SK-N-SH treated with all-trans-retinoic acid at 6 μM for 48 hours (cell line): ENCODE measurements around the gene PID1.

Experiments used
- ARNTL ChIP-seq: fragments of 450-650 bp; formaldehyde crosslinking; IDR thresholded peaks from 2 replicates; pipeline ENCODE4 v1.5.0; 2020; ENCODE audit warnings: low read depth, mild to moderate bottlenecking, moderate library complexity, borderline replicate concordance
- BACH2 ChIP-seq: fragments of 250-450 bp; sonication (Bioruptor Pico); IDR thresholded peaks from 2 replicates; pipeline ENCODE4 v1.9.0; 2021; ENCODE audit warnings: mild to moderate bottlenecking, borderline replicate concordance
- GLIS3 ChIP-seq: fragments of 250-450 bp; sonication (Bioruptor Pico); IDR thresholded peaks from 2 replicates; pipeline ENCODE4 v1.5.0; 2020; ENCODE audit warnings: mild to moderate bottlenecking, moderate library complexity
- RARB ChIP-seq: fragments of 250-450 bp; sonication (Bioruptor Pico); IDR thresholded peaks from 2 replicates; pipeline ENCODE4 v1.8.0; 2021; ENCODE audit warnings: mild to moderate bottlenecking, moderate library complexity
- TOX ChIP-seq: fragments of 250-450 bp; sonication (Bioruptor Pico); IDR thresholded peaks from 2 replicates; pipeline ENCODE4 v1.8.0; 2021; ENCODE audit warnings: mild to moderate bottlenecking, moderate library complexity, borderline replicate concordance
- ZFP3 ChIP-seq: fragments of 250-450 bp; sonication (Bioruptor Pico); IDR thresholded peaks from 2 replicates; pipeline ENCODE4 v1.5.0; 2020; ENCODE audit warnings: mild to moderate bottlenecking, moderate library complexity
- ZFP30 ChIP-seq: fragments of 450-650 bp; formaldehyde crosslinking; IDR thresholded peaks from 2 replicates; pipeline ENCODE4 v1.5.0; 2022; ENCODE audit warnings: mild to moderate bottlenecking, moderate library complexity
- ZNF565 ChIP-seq: fragments of 450-650 bp; formaldehyde crosslinking; conservative IDR thresholded peaks from 2 replicates; pipeline ENCODE4 v1.5.0; 2020; ENCODE audit warnings: low read depth, mild to moderate bottlenecking, moderate library complexity
- ZNF70 ChIP-seq: fragments of 450-650 bp; formaldehyde crosslinking; IDR thresholded peaks from 2 replicates; pipeline ENCODE4 v1.5.0; 2020; ENCODE audit warnings: mild to moderate bottlenecking, moderate library complexity
- TF ChIP-seq, protein P1 (sequence below): fragments of 250-450 bp; sonication (Bioruptor Pico); IDR thresholded peaks from 2 replicates; pipeline ENCODE4 v1.5.0; 2020; ENCODE audit warnings: mild to moderate bottlenecking, moderate library complexity
- TF ChIP-seq, protein P2 (sequence below): fragments of 250-450 bp; sonication (Bioruptor Pico); IDR thresholded peaks from 2 replicates; pipeline ENCODE4 v1.8.0; 2020; ENCODE audit warnings: mild to moderate bottlenecking, moderate library complexity, borderline replicate concordance
- TF ChIP-seq, protein P3 (sequence below): fragments of 250-450 bp; sonication (Bioruptor Pico); IDR thresholded peaks from 2 replicates; pipeline ENCODE4 v1.5.1; 2020; ENCODE audit warnings: low read depth, mild to moderate bottlenecking, moderate library complexity

- TF ChIP-seq GLIS3 (CRISPR knock-in tag) (no peak), ARNTL (CRISPR knock-in tag) (no peak), RARB (CRISPR knock-in tag) (no peak), ZFP30 (CRISPR knock-in tag) (no peak), ZFP3 (CRISPR knock-in tag) (no peak), ZNF70 (CRISPR knock-in tag) (no peak), TOX (CRISPR knock-in tag) (no peak), ZNF565 (CRISPR knock-in tag) (no peak), BACH2 (no peak)
- TF ChIP-seq, protein P1, sequence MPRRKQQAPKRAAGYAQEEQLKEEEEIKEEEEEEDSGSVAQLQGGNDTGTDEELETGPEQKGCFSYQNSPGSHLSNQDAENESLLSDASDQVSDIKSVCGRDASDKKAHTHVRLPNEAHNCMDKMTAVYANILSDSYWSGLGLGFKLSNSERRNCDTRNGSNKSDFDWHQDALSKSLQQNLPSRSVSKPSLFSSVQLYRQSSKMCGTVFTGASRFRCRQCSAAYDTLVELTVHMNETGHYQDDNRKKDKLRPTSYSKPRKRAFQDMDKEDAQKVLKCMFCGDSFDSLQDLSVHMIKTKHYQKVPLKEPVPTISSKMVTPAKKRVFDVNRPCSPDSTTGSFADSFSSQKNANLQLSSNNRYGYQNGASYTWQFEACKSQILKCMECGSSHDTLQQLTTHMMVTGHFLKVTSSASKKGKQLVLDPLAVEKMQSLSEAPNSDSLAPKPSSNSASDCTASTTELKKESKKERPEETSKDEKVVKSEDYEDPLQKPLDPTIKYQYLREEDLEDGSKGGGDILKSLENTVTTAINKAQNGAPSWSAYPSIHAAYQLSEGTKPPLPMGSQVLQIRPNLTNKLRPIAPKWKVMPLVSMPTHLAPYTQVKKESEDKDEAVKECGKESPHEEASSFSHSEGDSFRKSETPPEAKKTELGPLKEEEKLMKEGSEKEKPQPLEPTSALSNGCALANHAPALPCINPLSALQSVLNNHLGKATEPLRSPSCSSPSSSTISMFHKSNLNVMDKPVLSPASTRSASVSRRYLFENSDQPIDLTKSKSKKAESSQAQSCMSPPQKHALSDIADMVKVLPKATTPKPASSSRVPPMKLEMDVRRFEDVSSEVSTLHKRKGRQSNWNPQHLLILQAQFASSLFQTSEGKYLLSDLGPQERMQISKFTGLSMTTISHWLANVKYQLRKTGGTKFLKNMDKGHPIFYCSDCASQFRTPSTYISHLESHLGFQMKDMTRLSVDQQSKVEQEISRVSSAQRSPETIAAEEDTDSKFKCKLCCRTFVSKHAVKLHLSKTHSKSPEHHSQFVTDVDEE (CRISPR knock-in tag) = no peak
- TF ChIP-seq, protein P2, sequence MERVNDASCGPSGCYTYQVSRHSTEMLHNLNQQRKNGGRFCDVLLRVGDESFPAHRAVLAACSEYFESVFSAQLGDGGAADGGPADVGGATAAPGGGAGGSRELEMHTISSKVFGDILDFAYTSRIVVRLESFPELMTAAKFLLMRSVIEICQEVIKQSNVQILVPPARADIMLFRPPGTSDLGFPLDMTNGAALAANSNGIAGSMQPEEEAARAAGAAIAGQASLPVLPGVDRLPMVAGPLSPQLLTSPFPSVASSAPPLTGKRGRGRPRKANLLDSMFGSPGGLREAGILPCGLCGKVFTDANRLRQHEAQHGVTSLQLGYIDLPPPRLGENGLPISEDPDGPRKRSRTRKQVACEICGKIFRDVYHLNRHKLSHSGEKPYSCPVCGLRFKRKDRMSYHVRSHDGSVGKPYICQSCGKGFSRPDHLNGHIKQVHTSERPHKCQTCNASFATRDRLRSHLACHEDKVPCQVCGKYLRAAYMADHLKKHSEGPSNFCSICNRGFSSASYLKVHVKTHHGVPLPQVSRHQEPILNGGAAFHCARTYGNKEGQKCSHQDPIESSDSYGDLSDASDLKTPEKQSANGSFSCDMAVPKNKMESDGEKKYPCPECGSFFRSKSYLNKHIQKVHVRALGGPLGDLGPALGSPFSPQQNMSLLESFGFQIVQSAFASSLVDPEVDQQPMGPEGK = no peak
- TF ChIP-seq, protein P3, sequence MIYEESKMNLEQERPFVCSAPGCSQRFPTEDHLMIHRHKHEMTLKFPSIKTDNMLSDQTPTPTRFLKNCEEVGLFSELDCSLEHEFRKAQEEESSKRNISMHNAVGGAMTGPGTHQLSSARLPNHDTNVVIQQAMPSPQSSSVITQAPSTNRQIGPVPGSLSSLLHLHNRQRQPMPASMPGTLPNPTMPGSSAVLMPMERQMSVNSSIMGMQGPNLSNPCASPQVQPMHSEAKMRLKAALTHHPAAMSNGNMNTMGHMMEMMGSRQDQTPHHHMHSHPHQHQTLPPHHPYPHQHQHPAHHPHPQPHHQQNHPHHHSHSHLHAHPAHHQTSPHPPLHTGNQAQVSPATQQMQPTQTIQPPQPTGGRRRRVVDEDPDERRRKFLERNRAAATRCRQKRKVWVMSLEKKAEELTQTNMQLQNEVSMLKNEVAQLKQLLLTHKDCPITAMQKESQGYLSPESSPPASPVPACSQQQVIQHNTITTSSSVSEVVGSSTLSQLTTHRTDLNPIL = no peak
Observed at GRCh38 chr2:229273006-229273722, 2.1 kb upstream of the PID1 start.
